Measurements from ENCODE around the gene SMIM13.

SMIM13 gene

DNA sequence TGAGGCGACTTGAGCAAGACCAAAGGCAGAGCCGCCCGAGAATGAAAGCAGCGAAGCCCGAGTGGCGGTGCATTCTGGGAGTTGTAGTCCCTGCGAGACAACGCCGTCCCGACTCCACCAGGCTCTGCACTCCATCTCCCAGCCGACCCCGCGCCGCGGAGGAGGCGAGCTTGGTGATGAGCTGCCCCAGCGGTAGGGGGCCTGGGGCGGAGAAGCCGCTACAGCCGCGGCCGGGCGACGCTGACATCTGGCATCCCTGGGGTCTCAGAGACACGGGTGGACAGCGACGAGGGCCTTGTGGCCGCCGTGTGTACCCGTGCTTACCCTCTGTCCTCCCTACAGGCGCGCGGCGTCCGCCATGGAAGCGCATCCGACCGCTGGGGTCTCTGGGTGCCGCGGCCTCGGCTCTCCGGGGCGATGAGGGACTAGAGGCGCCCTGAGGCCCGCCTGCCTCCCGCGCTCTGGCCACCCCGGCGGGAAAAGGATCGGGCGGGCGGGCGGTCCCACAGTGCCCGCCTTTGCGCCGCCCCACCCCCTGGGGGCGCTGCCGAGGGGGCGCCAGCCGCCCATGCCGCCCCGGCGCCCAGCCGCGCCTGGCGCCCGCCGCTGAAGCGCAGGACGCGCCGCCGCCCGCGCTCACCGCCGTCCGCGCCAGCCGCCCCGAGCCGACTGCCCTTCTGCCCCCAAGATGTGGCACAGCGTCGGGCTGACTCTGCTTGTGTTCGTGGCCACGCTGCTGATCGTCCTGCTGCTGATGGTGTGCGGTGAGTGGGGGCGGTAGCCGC lies at the start of gene SMIM13:
Gene SMIM13 (plus strand): TSS at position 209 of the 785 bp plus-strand sequence. CDS start 480 bp downstream, at position 689.
- DNase-seq (ENCODE audit: low spot score) = peak; percentile 98
- TF ChIP-seq, protein P1, sequence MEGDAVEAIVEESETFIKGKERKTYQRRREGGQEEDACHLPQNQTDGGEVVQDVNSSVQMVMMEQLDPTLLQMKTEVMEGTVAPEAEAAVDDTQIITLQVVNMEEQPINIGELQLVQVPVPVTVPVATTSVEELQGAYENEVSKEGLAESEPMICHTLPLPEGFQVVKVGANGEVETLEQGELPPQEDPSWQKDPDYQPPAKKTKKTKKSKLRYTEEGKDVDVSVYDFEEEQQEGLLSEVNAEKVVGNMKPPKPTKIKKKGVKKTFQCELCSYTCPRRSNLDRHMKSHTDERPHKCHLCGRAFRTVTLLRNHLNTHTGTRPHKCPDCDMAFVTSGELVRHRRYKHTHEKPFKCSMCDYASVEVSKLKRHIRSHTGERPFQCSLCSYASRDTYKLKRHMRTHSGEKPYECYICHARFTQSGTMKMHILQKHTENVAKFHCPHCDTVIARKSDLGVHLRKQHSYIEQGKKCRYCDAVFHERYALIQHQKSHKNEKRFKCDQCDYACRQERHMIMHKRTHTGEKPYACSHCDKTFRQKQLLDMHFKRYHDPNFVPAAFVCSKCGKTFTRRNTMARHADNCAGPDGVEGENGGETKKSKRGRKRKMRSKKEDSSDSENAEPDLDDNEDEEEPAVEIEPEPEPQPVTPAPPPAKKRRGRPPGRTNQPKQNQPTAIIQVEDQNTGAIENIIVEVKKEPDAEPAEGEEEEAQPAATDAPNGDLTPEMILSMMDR (IDR thresholded peaks at IDR 0.05) = peak; percentile 55
- Histone ChIP-seq H3K4me3 (peak within 1 kb of the TSS; percentile 98), H3K27ac (peak within 1 kb of the TSS; percentile 98 to 99)

DNA sequence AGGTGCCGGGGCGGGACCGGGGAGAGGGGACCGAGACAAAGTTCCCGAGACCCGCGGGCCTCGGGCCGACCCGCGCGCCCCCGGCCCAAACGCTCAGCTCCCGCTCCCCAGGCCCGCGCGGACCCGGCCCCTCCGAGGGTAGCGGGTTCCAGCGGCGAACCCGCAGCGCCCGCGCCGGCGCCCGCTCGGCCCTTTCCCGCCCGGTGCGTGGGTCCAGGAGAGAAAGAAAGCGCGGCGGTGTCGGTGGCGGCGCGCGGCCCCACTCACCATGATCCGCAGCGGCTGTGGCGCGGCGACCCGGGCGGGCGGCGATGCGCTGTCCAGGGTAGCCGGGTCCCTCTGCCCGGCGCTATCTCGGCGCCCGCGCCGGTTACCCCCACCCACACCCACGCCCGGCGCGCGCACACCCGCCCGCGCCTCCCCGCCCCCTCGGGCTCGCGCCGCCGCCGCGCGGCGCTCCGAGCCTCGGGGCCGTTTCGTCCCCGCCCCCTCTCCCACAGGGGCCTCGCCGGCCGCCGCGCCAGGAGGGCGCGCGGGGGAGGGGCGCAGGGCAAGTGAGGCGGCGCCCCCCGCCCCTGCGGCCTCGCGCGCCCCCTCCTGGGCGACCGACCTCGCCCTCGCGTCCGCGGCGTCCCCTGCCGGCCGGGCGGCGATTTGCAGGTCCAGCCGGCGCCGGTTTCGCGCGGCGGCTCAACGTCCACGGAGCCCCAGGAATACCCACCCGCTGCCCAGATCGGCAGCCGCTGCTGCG lies 49.5 kb upstream of the SMIM13 start, which contains the start of gene ELOVL2:
Gene ELOVL2 (minus strand): TSS at position 345 of the 751 bp plus-strand sequence. CDS start 75 bp downstream, at position 270.
- TF ChIP-seq, protein P1 (IDR thresholded peaks at IDR 0.05) = no peak
- DNase-seq (ENCODE audit: low spot score) = no peak
- H3K4me3 ChIP-seq = peak within 1 kb of the TSS; percentile 73
- no peak within 1 kb of the TSS for H3K27ac ChIP-seq

DNA sequence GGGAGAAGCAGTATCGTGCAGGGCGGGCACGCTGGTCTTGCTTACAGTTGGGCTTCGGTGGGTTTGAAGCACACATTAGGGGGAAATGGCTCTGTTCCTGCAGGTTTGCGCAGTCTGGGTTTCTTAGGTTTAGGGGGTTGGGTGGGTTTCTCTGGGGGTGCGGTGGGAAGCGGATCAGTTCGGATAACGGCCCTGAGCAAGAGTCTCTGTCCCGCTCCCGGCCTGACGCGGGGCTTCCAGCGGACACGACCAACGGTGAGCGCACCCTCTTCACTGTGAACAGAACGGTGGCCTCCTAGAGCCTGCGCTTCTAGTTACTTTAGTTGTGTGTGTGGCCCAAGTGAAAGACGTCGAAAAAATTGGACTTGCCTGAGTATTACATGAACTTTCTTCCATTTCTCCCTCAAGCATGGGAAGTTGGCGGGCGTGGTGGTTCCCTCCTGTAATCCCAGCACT lies 48.9 kb upstream of the SMIM13 start:
- TF ChIP-seq, protein P1 (IDR thresholded peaks at IDR 0.05) = no peak
- DNase-seq (ENCODE audit: low spot score) = no peak
- peak overlapping the region; percentile 73 for H3K4me3 ChIP-seq
- no peak overlapping the region for H3K27ac ChIP-seq

DNA sequence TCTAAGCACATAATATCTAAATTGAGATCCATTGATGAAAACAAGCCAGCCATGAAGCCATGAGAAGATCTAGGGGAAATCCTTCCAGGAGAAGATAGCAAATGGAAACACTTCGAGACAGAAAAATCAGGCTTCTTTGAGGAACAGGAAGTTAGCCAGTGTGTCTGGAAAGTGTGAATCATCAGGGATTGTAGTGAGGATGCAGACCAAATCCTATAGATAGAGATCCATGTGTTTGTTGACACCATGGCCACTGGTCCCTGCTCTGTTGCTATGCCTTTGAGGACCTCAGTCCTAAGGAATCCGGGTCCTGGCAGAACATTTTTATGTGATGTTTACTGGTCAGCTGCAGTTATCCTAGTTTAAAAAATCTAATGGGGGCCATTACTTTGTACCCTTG lies 42.9 kb upstream of the SMIM13 start:
- TF ChIP-seq, protein P1 (IDR thresholded peaks at IDR 0.05) = no peak
- Histone ChIP-seq H3K27ac (no peak overlapping the region), H3K4me3 (no peak overlapping the region)
- no peak for DNase-seq (ENCODE audit: low spot score)

DNA sequence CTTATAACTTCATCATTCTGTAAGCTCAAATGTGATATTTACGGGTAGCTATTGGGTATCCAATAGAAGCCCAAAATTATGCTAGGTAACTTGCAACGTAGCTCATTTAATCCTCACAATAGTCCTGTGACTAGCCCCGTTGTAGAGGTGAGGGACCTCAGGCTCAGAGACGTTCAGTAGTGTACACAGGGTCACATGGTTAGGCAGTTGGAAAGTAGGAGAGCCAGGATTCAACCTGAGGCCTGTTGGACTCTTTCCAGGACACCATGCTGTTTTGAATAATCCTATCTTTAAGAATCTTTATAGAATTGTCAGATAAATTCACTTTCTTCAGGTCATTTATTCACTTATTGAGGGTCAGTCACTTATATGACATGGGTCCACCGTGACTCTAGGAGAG lies 40.3 kb upstream of the SMIM13 start:
- TF ChIP-seq, protein P1 (IDR thresholded peaks at IDR 0.05) = no peak
- DNase-seq (ENCODE audit: low spot score) = no peak
- Histone ChIP-seq H3K4me3 (no peak overlapping the region), H3K27ac (no peak overlapping the region)

DNA sequence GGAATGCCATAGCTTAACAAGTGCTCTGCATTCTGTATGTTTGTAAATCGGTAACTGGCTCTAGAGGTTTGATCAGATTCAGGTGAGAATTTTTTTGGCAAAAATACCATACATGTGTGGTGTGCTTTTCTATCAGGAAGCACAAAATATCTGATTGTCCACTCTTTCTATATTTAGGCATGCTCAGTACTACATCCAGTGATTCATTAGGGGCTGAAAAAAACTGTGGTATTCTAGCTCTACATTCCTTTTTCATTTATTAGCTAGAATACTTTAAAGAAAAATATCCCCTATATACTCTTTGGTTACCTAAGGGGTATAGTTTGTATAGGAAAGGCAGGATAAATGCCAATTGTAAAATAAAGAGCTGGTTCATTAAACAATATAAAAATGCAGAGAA lies 38.9 kb upstream of the SMIM13 start:
- no peak overlapping the region for H3K27ac ChIP-seq
- no peak overlapping the region for H3K4me3 ChIP-seq
- TF ChIP-seq, protein P1 (IDR thresholded peaks at IDR 0.05) = no peak
- DNase-seq (ENCODE audit: low spot score) = no peak
